ENCODE data around the gene CDC45.
"Not testable (repeated sequence)": the region's sequence is repeated elsewhere in the genome, so short reads cannot be mapped to it uniquely, and the experiment has no call there.

DNA sequence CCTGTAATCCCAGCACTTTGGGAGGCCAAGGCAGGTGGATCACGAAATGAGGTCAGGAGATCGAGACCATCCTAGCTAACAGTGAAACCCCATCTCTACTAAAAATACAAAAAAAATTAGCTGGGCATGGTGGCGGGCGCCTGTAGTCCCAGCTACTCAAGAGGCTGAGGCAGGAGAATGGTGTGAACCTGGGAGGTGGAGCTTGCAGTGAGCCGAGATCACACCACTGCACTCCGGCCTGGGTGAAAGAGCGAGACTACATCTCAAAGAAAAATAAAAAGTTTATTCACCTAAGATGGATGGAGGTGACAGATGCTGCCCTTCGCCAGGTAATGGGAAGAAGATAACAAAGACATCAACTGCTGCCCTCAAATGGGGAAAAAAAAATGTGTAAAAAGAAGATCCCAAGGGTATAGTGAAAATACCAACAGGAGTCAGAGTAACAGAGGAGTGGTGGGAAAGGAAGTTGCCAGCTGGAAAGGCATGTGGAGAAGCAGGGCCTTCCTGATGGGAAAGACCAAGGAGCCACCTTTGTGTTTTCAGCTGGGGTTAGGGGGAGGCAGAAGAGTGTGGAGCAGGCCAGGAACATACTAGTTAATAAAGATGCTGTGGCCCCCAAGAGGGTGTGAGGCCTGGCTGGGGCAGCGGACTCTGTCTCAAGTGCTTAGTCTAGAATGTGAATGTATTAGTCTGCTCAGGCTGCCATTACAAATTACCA lies 43.1 kb upstream of the CDC45 start:
- TF ChIP-seq, protein P1, sequence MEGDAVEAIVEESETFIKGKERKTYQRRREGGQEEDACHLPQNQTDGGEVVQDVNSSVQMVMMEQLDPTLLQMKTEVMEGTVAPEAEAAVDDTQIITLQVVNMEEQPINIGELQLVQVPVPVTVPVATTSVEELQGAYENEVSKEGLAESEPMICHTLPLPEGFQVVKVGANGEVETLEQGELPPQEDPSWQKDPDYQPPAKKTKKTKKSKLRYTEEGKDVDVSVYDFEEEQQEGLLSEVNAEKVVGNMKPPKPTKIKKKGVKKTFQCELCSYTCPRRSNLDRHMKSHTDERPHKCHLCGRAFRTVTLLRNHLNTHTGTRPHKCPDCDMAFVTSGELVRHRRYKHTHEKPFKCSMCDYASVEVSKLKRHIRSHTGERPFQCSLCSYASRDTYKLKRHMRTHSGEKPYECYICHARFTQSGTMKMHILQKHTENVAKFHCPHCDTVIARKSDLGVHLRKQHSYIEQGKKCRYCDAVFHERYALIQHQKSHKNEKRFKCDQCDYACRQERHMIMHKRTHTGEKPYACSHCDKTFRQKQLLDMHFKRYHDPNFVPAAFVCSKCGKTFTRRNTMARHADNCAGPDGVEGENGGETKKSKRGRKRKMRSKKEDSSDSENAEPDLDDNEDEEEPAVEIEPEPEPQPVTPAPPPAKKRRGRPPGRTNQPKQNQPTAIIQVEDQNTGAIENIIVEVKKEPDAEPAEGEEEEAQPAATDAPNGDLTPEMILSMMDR (IDR thresholded peaks at IDR 0.05 in 4 of 5, conservative IDR thresholded peaks at IDR 0.05 in 1 of 5) = not testable (repeated sequence)
- not testable (repeated sequence) for TF ChIP-seq POLR2A (IDR thresholded peaks at IDR 0.05)
